SH-SY5Y (cell line): Measurements from ENCODE around the gene FADS1.

Experiments
- GATA2 ChIP-seq: IDR thresholded peaks from 2 replicates; pipeline ENCODE4 v1.6.1; 2011; ENCODE audit warnings: mild to moderate bottlenecking, low read depth, low read length
- GATA3 ChIP-seq: IDR thresholded peaks from 2 replicates; pipeline ENCODE4 v1.6.1; 2011; ENCODE audit warnings: low read depth, mild to moderate bottlenecking, low read length, moderate library complexity

GRCh38 chr11:61773809-61774208 is 43.0 kb downstream of the FADS1 start:
- TF ChIP-seq GATA3 (no peak), GATA2 (no peak)
